ENCODE results near the gene PHLDB1.

GRCh38 chr11:118607401-118608359 lies at the start of gene PHLDB1:
- TF ChIP-seq CTCF (IDR thresholded peaks at IDR 0.05) (peak in 2 of 3 donors; percentile 26 to 45), POLR2A (IDR thresholded peaks at IDR 0.05) (no peak), POLR2AphosphoS5 (IDR thresholded peaks at IDR 0.05) (no peak)

Measured in breast epithelium (tissue), 3 donors.